H54 (cell line): ENCODE measurements around the gene ITPR1.

Experiments used
- DNase-seq: peaks from one replicate; pipeline ENCODE4 v3.0.0; 2011; ENCODE audit warnings: low spot score, mixed read lengths; ENCODE audit not compliant: insufficient read length
- FAIRE-seq: peaks from 3 replicates; lab custom pipeline; 2011; peaks lifted over from hg19 to GRCh38; lab: Jason Lieb, UNC
- POLR2A ChIP-seq: IDR thresholded peaks from 2 replicates; pipeline ENCODE4 v1.6.1; 2011; ENCODE audit warnings: low read depth, mild to moderate bottlenecking, low read length

The ITPR1 gene

DNA sequence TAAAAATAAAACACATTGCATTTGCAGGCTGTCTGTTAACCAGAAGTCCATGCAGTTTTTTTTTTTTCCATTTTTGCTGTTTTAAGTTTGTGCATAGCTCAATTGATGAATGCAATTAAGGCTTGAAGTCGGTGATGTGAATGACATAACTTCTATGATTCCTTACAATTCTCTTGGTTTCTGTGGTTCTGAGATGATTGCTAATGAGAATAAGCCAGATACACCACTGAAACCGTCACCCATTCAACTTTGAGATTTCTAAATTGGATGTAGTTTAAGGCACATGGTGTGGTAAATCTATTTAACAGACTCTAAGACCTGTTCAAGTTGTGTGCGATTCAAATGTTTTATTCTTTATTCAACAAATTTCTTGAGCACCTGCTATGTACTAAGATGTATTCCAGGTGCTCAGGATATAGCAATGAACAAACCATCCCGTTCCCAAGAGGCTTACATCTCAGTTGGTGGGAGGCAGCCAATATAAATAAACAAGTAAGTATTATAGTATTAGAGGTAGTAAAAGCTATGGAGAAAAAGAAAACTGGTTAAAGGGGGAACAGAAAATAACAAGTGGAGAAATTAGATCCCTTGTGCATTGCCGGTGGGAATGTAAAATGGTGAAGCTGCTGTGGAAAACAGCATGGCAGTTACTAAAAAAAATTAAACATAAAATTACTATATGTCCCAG is 4.0 kb downstream of the ITPR1 start:
- FAIRE-seq (no peak), DNase-seq (no peak)
- no peak for TF ChIP-seq POLR2A

- no peak for DNase-seq
- no peak for FAIRE-seq
- TF ChIP-seq POLR2A = no peak
These were observed 4.7 kb downstream of the ITPR1 start for GRCh38 chr3:4497843-4498324.

DNA sequence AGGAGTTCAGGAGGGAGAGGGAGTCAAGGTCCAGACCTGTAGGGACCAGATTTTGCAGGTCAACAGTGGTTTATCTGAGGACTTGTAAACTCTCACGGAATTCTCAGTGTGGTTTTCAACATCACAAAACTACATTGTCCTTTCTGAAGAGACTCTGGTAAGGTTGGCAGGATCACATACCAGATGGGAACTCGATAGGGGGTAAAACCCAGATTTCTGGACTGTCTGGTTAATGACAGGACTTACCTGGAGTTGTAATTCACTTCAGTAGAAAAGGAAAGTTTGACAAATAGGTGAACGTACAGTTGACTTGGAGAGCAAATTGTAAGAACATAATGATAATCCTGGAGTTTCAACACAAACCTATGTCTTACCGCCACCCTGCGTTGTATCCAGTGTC is 5.3 kb downstream of the ITPR1 start:
- DNase-seq = no peak
- FAIRE-seq = no peak
- no peak for TF ChIP-seq POLR2A

GRCh38 chr3:4501437-4501836 is 8.3 kb downstream of the ITPR1 start:
- no peak for TF ChIP-seq POLR2A
- no peak for FAIRE-seq
- DNase-seq = no peak

DNA sequence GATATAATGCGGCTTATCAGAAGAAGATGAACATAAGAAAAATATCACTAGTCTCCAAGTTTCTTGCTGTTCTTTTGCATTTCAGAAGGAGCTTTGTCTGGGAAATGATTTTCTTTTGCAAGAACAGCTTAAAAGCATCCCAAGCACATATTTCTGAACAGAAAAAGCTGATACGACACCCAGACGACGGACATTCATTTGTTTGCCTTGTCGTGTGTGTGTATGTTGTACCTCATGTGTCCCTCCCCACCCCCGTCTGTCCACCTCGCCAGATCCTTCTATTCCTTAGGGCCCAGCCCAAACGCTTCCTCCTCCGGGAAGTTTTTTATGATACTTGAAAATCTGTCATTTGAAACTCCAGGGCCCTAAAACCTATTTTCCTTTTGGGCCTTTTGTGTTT is 8.8 kb downstream of the ITPR1 start:
- no peak for TF ChIP-seq POLR2A
- no peak for FAIRE-seq

GRCh38 chr3:4503050-4503449 is 9.9 kb downstream of the ITPR1 start:
- no peak for TF ChIP-seq POLR2A
- DNase-seq (no peak), FAIRE-seq (no peak)

More for the DNA sequence above, 8.8 kb downstream of the ITPR1 start:
- no peak for DNase-seq

- no peak for TF ChIP-seq POLR2A
- FAIRE-seq (no peak), DNase-seq (no peak)
These were observed 11.5 kb downstream of the ITPR1 start for GRCh38 chr3:4504340-4505261.

GRCh38 chr3:4505688-4506558 is 12.8 kb downstream of the ITPR1 start:
- no peak for DNase-seq
- TF ChIP-seq POLR2A = no peak
- FAIRE-seq = no peak

- TF ChIP-seq POLR2A = no peak
- FAIRE-seq (no peak), DNase-seq (no peak)
These were observed 13.4 kb downstream of the ITPR1 start for GRCh38 chr3:4506559-4507023.

GRCh38 chr3:4507024-4507596 is 14.0 kb downstream of the ITPR1 start:
- TF ChIP-seq POLR2A = no peak
- DNase-seq (no peak), FAIRE-seq (no peak)

DNA sequence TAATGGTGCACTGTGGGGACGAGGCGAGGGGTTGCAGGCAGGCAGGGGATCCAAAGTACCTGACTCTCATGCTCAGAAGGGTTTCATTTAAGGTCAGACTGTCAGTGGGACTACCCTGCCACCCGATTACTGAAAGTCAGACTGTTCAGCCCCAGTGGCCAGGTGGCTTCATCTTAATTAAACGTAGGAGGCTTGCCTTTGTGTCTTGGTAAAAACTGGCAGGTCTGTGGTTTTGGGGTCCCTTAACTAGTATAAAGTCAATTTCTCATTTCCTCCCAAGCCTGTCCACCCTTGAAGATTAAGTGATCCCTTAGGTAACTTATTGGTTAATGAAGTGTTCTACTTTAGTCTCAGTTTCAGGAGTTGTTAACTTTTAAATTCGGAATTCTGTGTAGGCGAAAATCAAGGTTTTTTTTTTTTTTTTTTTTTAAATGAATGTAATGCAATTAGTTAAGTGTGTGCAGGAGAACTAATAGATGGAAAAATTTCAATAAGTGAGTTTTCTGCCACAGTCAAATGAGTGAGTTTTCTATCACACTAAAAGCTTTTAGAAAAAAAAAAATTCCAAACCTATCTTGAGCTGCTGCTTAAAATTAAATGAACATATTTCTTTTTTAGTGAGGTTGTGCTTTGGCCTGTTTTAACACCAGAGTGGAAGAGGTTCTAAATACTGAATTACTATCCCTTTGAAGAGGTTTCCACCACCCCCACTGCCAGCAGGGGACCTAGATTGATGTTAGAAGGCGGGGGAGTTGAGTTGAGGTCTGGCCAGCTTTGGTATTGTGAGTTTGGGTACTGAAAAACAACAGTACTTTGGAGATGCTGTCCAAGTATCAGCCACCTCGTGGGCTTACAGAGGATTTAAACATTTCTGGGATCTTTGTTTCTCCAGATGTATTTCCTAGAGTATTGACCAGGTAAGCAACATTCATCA is 15.2 kb downstream of the ITPR1 start:
- FAIRE-seq (no peak), DNase-seq (no peak)
- TF ChIP-seq POLR2A = no peak

GRCh38 chr3:4509043-4509442 is 15.9 kb downstream of the ITPR1 start:
- no peak for TF ChIP-seq POLR2A
- FAIRE-seq = no peak

More at GRCh38 chr3:4509043-4509442, 15.9 kb downstream of the ITPR1 start:
- no peak for DNase-seq
